HG03060 (cell line): ENCODE data around the gene PTPN14.
"Not testable (repeated sequence)": the region's sequence is repeated elsewhere in the genome, so short reads cannot be mapped to it uniquely, and the experiment has no call there.

ENCODE experiments used
- ATAC-seq: cut with Tn5 transposase; IDR thresholded peaks from one replicate; pipeline ENCODE4 v1.9.1; 2021; ENCODE audit warnings: low read depth, moderate number of reproducible peaks; ENCODE audit not compliant: unreplicated experiment

PTPN14 gene

DNA sequence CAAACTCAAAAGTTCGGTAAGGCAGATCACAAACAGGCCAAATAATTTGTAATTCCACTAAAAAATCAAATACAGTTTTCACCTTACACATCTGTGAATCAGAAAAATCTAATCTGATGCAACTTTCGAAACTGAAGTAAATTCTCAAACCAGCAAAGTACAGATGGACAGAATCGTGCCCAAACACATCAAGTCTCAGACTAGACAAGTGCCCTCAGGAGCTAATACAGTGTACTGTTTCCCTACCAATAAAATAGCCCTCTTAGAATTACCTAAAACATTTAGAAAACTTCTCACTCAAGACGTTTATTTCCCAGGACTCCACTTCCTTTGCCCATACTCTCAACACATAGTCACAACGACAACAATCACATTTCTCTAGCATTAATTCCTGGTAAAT lies 136.3 kb downstream of the PTPN14 start:
- no peak for ATAC-seq

DNA sequence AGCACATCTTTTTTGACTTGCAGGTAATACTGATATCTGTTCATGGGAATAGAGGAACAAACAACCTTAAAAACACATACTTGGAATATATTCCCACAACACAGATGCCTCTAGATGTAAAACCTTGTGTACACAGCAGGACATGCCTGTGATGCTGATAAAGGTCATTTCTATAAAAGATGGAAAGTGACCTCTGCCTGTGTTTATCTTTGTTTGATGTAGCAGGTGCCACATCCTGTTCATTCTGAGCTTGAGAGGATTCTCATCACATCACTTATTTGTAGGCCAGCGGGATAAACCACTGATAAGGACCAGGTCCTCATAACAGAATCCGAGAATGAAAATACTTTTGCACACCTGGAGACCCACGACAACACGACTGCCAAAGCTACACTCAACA lies 136.7 kb downstream of the PTPN14 start:
- no peak for ATAC-seq

DNA sequence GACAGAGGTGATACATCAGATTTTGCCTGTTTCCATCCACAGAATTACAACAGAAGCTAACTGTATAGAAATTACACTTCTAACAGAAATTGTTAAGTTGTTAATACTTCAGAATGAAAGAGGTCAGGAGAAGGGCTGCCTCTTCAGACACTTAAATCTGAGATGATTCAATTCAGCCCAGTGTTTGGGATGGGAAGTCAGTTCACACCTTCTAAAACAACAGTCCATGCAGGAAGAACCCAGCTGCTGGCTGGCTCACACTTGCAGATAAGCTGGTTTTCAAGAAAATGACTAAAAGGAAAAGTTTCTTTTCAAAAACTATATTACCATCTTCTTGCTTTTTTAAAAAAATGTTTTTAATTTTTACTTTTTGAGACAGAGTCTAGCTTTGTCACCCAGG lies 138.1 kb downstream of the PTPN14 start:
- ATAC-seq: no peak

DNA sequence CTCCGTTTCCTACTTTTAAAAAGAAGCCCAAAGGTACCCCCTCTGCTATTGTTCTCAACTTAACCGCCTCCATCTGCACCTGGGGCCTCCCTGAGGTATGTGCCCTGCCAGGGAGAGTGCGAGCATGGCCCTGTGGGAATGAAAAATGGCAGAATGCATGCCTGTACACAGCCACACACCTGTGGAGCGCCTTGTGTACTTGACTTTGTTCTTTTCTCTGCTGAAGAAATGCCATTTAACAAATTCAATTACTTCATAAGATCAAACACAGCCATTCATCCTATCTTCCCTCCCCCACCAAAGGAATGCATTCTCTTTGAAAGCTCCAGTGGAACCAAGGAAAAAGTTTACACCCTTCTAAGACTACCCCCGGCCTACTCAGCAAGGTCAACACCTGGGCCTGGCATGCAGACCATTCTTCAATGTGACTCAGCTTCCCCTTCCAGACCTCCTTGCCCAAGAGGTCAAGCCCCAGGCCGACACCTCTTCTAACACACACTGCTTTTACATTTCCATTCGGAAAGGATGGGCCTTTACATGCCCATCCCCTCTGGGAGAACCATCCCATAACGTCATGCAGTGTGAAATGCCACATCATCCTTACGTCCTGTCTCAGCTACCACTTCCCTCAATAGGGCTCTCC lies 146.7 kb downstream of the PTPN14 start:
- ATAC-seq: no peak

DNA sequence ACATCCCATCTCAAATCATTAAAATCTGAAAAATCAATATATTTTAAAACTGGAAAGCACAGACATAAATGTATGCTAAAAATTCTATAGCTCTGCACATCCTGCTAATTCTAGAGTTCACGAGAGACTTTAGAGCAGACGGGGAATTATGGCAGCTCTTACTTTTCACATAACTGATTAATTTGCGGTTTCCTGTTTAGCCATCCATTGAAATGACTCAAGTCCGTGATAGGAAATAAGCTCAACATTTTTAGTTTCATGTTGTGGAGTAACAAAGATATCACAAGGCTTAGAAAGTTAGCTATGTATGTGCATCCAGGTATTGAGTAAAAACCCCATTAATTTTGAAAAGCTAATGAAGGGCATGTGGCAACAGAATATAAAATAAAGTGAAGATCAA lies 147.2 kb downstream of the PTPN14 start:
- no peak for ATAC-seq

DNA sequence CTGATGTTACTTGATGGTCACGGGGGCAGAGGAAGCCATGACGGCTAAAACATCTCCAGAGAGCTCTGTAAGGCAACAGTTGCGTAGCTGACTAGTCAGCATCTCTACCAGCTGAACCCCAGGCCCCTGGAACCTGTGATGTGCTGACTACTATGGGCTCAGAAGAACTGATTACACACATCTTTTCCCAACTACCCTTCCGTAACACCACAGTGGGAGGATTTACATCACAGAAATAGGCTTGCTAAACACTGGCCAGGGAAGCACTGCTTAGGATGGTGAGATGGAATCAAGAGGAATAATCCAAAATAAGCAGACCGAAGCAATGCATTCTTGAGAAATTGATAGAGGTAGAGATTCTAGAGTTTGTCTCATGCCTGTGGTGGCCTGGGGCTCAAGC lies 148.0 kb downstream of the PTPN14 start:
- no peak for ATAC-seq

DNA sequence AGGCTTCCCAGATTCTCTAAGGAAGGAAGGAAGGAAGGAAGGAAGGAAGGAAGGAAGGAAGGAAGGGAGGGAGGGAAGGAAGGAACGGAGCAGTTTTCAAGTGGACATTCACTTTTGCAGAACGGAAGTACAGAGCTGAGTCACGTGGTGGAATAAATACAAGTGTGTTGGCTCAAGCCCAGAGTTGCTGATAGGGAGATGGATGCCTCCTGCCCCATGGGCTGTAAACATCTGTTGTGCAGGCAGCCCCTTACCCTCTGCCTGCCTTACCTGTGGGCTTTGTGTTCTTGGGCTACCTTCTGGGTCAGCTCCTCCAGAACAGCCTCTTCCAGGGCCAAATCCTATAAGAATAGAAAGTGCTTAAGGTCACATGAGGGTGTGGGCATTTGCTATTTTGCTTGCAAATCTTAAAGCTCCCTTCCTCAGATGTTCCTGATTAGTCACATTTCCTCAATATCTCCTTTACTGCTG lies 148.8 kb downstream of the PTPN14 start:
- no peak for ATAC-seq

DNA sequence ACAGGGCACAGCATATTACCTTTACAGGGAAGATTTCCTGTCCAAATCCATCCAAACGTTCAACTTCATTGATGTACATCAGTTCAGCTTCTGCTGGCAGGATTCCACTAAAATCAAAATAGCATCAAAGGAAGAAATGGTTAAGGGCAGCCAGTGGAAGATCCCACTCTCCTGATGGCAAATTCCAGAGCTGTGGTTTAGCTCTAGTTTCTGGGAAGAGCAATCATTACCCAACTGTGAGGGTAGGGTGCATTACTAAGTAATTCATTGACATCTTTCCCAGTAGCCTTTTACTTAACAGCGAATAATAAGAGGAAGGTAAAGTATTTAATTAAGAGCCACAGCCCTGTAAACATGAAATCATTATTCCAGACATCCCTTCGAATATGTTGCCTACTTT lies 149.7 kb downstream of the PTPN14 start:
- no peak for ATAC-seq

DNA sequence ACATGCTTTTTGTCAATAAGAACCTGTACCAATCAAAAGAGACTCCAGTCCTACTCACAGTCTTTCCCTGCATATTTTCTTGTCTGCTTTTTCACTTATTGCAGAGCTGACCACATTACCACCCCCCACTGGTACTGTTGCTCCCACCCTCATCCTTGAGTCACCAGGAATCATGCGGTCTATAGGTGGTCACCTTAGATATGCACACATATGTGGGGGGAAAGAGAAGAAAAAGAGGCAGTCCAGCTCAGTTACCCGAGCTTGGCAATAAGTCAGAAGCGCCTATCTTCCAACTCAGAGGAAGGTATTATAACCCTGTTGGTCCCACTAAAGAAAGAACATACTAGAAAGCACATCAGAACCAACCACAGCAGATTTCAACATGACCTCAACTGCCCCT lies 151.3 kb downstream of the PTPN14 start:
- no peak for ATAC-seq

DNA sequence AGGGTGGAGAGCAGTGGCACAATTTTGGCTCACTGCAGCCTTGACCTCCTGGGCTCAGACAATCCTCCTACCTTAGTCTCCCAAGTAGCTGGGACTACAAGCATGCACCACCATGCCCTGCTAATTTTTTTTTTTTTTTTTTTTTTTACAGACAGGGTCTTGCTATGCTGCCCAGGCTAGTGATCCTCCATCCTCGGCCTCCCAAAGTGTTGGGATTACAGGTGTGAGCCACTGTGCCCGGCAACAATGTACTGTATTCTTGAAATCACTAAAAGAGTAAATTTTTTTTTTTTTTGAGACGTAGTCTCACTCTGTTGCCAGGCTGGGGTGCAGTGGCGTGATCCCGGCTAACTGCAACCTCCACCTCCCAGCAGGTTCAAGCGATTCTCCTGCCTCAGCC lies 152.9 kb downstream of the PTPN14 start:
- ATAC-seq: no peak

DNA sequence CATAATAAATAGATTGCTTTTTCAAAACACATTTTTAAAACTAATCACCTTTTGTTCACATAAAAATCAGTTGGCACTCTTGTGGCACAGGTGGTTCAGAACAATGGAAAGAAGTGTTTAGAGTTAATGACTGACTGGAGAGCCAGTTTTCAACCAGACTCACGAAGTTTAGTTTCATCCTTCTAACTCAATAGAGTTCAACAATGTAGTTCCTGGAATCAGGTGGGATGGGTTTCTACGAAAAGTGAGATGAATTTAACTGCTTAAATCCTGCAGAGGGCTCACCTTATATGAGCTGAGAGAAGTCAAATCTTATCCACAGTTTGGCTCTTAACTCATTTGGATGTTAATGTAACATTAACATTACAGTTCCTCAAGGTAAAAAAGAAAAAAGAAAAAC lies 153.9 kb downstream of the PTPN14 start:
- no peak for ATAC-seq

DNA sequence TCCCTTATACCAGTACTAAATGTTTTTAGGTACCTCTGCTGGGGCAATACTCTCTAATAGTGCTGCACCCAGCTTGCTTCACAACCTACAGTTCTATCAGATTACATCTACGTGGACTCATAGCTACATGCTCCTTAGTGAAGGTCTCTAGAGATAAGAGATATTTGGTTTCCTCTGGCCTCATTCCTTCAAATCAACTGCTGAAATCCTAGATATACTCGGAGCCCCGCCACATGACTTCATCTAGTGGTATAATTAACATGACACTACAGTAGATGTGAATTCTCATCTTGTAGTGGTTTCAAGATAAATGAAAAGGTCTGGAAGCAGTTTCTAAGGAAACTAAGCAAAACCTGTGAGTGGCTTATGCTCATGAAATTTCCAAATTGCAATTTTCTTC lies 155.1 kb downstream of the PTPN14 start:
- ATAC-seq: no peak

DNA sequence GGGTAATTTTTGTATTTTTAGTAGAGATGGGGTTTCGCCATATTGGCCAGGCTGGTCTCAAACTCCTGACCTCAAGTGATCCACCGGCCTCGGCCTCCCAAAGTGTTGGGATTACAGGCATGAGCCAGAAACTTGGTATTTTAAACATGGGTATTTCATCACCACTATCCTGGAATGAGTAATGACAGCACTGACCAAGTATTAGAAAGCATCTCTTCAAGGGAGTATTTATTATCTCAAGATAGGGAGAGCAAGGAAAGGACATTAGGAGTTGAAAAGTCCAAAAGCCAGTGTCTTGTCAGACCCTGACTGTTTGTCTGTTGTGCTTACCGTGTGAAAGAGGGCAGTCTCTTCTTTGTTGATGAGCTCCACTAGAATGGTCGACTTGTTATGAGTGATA lies 156.8 kb downstream of the PTPN14 start:
- ATAC-seq: not testable (repeated sequence)

DNA sequence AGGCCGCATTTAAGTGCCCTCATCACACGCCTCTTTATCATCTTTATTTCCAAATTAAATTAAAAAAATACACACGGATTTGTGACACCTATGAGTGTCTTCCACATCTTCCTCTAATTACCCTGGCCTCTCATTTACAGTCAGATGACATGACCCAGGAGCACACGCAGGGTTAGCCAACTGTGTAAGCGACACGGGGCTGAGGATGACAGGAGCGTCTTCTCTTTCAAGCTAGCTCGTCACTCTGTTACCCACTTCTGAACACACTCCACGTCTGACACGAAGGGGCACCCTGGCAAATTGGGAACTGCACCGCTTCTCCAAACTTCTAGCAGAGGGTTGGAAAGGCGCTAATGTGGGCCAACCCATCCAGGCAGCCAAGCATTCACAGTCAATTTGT lies 158.3 kb downstream of the PTPN14 start:
- no peak for ATAC-seq

DNA sequence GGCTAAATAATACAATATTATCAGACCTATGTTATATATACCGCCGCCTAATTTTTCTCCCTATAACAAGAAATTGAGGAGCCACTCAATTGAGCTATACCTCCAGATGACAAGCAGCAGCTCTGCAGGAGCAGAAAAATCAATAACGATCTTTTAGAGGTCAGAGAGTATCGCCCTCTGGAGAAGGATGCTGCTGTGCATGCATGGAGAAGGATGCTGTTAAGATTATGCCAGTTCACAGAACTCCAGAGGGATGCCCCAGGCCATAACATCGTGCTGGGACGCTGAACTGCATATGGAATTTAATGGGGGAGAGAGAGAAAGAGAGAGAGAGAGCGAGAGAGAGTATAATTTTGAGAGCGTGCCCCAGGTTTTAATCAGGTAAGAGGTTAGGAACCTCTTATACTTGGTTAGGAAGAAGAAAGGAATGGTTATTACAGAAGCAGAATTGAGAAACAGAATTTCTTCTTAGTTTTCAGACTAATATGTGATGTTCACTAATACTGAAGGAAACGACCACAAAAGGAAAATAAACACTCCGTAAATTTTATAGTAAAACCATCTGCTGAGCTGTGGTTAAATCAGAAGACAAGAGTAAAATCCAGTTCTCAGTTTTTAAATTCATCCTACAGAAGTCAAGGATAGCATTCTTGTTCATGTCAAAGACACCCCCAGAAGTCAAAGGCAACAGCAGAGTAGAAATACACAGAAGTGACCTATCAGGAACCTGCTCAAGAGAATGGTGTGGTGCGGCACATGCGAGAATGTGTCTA lies 159.3 kb downstream of the PTPN14 start:
- no peak for ATAC-seq

DNA sequence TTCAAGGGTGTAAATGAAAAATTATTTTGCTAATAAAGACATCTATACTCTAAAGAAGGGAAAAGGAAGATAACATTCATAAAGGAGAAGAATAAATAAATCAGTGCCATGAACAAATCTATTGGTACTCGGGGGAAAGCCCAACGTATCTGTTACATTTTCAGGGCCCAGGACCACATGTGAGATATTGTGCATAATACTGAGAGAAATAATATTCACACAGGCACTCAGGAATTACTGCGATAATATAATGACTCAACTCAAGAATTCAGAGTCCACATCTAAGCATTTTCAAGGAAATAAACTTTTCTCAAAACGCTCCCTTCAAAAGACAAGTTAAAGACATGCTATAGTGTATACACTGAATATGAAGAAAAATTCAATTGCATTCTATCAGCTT lies 161.7 kb downstream of the PTPN14 start:
- ATAC-seq: no peak

DNA sequence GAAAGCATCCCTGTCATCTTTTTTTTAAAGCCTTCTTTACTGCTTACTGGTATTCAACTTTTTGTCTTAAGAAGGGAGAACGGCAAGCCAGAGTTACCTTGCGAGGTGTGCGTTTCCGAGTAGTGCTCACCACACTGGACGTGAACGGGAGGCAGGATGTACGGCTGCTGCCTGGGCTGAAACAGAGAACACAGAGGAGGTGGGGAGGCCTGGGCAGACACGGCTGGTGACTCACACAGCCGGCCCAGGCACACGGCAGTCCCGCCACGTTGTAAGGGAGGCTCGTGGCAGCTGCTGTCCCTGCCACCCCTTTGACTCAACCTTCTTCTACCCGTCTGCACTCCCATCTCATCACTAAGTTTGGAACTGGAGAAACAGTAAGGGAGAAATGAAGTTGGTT lies 164.7 kb downstream of the PTPN14 start:
- no peak for ATAC-seq

DNA sequence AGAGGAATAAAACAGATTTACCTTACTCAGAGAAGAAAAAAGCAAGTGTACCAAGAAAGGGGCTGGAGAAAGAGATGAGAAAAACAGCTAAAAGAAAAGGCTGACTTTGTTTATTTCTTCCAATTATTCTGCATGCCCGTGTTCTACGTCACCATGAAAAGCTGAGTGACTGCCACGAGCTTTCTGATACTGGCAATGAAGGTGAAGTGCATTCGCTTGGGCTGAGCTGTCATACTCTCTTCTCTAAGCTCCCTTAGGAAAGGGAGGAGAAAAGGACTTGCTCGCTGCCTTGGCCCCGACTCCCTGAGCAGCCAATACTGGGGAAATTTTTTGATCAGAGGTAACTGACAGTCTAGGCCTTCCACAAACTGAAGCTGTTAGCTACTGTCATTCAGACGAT lies 165.1 kb downstream of the PTPN14 start:
- no peak for ATAC-seq

DNA sequence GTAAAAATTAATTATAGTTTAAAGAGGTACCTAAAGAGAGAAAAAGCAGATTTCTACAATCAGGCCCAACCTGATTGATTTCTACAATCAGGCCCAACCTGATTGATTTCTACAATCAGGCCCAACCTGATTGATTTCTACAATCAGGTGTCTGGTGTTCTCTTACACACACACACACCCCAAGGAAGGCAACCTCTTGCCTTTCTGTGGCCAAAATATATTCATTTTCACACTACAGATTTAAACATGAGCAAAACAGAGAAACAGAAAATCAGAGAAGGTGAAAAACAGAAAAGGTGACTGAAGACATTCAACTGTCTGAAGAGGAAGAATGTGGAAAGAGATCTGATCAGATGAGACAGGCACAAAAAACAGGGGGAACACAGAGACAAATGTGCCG lies 166.0 kb downstream of the PTPN14 start:
- ATAC-seq: no peak

DNA sequence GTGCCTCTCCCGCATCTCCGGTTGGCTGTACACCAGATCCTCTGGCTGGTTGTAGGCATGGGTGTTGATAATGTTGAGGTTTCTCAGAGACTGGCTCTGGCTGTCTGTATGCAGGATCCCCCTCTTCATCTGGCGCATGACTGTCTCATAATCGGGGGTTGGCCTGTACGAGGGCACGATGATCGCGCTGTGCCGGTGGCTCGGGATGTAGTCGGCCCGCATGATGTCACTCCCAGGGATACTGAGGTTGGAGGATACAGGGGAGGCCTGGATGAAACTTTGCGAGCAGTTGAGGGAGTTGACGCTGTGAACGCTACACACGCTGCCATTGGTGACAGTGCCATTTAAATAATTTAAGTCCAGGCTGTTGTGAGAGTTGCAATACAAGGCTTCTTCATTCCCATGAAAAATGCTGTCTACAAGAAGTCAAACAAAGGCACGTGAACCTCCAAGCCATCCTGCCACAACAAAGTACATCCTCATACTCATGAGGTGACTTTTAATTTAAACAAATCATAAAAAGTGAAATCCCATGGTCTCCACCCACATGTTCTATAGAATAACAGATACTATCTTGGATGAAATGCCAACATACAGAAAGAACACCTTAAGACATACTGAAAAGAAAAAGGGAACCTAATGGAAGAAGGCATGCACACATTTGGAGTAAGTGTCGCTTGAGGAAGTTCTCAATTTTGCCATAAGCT lies 166.9 kb downstream of the PTPN14 start:
- ATAC-seq: no peak
